ENCODE results near the gene TMEM88. TPM values are rescaled to one million over a fixed set of nuclear protein-coding genes. Genes with fewer than 3 reads are reported as not detected.

The TMEM88 gene
- total and polyA plus RNA-seq, 2 of the 4 experiments (the other 2 are of a cell fraction): 2.1 TPM; not detected in 1

- Histone ChIP-seq H3K4me2 (ENCODE audit: low read depth, low read length) (peak overlapping the region; percentile 69), H2AFZ (replicated peaks; ENCODE audit: low read length, poor library complexity) (no peak overlapping the region), H3K27ac (ENCODE audit: insufficient read depth, low read length) (no peak overlapping the region; the same call in 1 of the 2 replicates), H2BK20ac (ENCODE audit: low read depth, low read length) (no peak overlapping the region), H3K18ac (ENCODE audit: low read depth, low read length) (no peak overlapping the region), H3K56ac (ENCODE audit: extremely low read depth, insufficient read depth, low read length) (no peak overlapping the region), H2BK15ac (ENCODE audit: low read depth, low read length) (no peak overlapping the region), H3K9me1 (ENCODE audit: insufficient read depth, low read length) (no peaks in the 10 kb centered on the region; the same call in 1 of the 2 replicates), H2BK120ac (ENCODE audit: low read depth, low read length) (no peak overlapping the region), H3K14ac (replicated peaks; ENCODE audit: low read depth, low read length) (no peak overlapping the region), H3K27me3 (ENCODE audit: control insufficient read depth, insufficient read depth, low read length) (no peaks in the 10 kb centered on the region), H3K4ac (ENCODE audit: low read depth, low read length) (no peak overlapping the region), H3K9me3 (ENCODE audit: control insufficient read depth, insufficient read depth, low read length) (no peaks in the 10 kb centered on the region), H3K4me3 (ENCODE audit: insufficient read depth, low read depth, low read length) (no peak overlapping the region), H4K5ac (ENCODE audit: low read depth, low read length) (no peak overlapping the region), H4K91ac (ENCODE audit: insufficient read depth, low read depth, low read length) (no peak overlapping the region), H3K9ac (ENCODE audit: low read depth, low read length) (no peak overlapping the region), H4K20me1 (ENCODE audit: insufficient read depth, low read length) (peaks cover 61% of the 10 kb centered on the region), H2BK5ac (ENCODE audit: low read depth, low read length, poor library complexity, severe bottlenecking) (no peak overlapping the region), H3K79me1 (ENCODE audit: low read depth in 1 of 2, low read length in 2 of 2) (peaks cover 12 to 54% of the 10 kb centered on the region in 2 experiments), H4K8ac (ENCODE audit: low read depth in 2 of 2, low read length in 2 of 2) (no peak overlapping the region), H2AK9ac (replicated peaks; ENCODE audit: low read depth, low read length, poor library complexity) (peak overlapping the region; percentile 62), H3K36me3 (ENCODE audit: control insufficient read depth, insufficient read depth, low read length) (peaks cover 43% of the 10 kb centered on the region), H2AK5ac (ENCODE audit: low read depth, low read length) (no peak overlapping the region), H3K23ac (ENCODE audit: low read depth, low read length) (no peak overlapping the region), H3K4me1 (ENCODE audit: control insufficient read depth, insufficient read depth, low read length) (peaks cover 13% of the 10 kb centered on the region)
- DNase-seq (no peak), ATAC-seq (ENCODE audit: low read depth) (no peak)
- intact Hi-C loops (cut with micrococcal nuclease) (loop anchor here (2.0 kb wide), 1 partner anchor 99 kb away; no protein-coding TSS in a partner anchor), dilution Hi-C loops (cut with HindIII; ENCODE audit: low sequenced_read_pairs, unreplicated experiment) (no loop called here), in situ Hi-C loops (cut with MboI; ENCODE audit: low sequenced_read_pairs) (no loop called here)
- TF ChIP-seq FOS (IDR thresholded peaks at IDR 0.05; ENCODE audit: low read depth, low read length): no peak
- WGBS, 2 experiments (ENCODE audit: extremely low coverage in 2 of 2, insufficient read length in 1 of 2): 83% methylated on average over 2 of the region's 15 CpGs; no CpG with 5 or more reads in 1 of the 2 experiments
- ChIA-PET POLR2A (ENCODE audit: unreplicated experiment) (no interaction called here), CTCF (interaction anchor here (0.7 to 0.8 kb wide), 2 partner anchors 10 to 12 kb away, joined by 3 to 4 read pairs; partner anchors contain the start of gene NAA38)
- no TSS peak for BruUV-seq (replicated peaks)
Measured at GRCh38 chr17:7845359-7846062, 9.4 kb upstream of the TMEM88 start.

Data from IMR-90 (cell line).